ENCODE results near the gene SPPL2A.

DNA sequence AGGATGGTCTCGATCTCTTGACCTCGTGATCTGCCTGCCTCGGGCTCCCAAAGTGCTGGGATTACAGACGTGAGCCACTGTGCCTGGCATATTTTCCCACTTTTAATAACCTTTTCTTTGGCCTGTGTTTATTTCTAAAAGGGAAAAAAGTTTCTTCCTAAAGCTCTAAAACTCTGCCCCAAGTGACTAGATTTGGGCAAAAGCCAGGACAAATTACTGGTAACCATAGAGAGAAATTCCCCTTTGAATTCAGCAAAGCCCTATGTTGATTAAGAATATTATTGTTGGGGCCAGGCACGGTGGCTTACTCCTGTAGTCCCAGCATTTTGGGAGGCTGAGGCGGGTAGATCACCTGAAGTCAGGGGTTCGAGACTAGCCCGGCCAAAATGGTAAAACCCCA lies 67.4 kb downstream of the SPPL2A start:
- no peak for TF ChIP-seq CTCF (IDR thresholded peaks at IDR 0.05)
- TF ChIP-seq EZH2 (IDR thresholded peaks at IDR 0.05) = no peak
- no peak for TF ChIP-seq EZH2phosphoT487 (IDR thresholded peaks at IDR 0.05)

All from neural progenitor cell (in vitro differentiated cells).